ENCODE data around the gene SHISA5. TPM values are rescaled to one million over a fixed set of nuclear protein-coding genes. Genes with fewer than 3 reads are reported as not detected.

The SHISA5 gene
- total and polyA plus RNA-seq, 2 of the 8 experiments (the other 6 are each of a cell fraction or from before 2014, with no cell fraction given), result 196 to 315 TPM

- no peak for TF ChIP-seq CTCF (IDR thresholded peaks at IDR 0.05; ENCODE audit: control extremely low read depth in 1 of 3, insufficient read depth in 1 of 3, low read depth in 1 of 3, low read length in 3 of 3)
- TF ChIP-seq BRCA1 (IDR thresholded peaks at IDR 0.05; ENCODE audit: low read depth, low read length), result no peak
- no peak for TF ChIP-seq SUZ12 (IDR thresholded peaks at IDR 0.05; ENCODE audit: low read length)
Measured at GRCh38 chr3:48426944-48427629, 76.9 kb downstream of the SHISA5 start (continued).

All from H1 (cell line).